Type B pancreatic cell (in vitro differentiated cells): Measurements from ENCODE around the gene RAC3. TPM values are rescaled to one million over a fixed set of nuclear protein-coding genes. Genes with fewer than 3 reads are reported as not detected.

Experiments used
- DNase-seq: peaks from one replicate; pipeline ENCODE4 v3.0.0; 2021; ENCODE audit warnings: mixed read lengths; ENCODE audit not compliant: unreplicated experiment; ENCODE audit errors: extremely low spot score
- H3K27ac Mint-ChIP-seq: 2 replicates; pipeline ENCODE4 v1.8.0; 2021; ENCODE audit warnings: mild to moderate bottlenecking, mixed read lengths
- H3K27me3 Mint-ChIP-seq: 2 replicates; pipeline ENCODE4 v1.8.0; 2021; ENCODE audit warnings: mixed read lengths
- H3K36me3 Mint-ChIP-seq: 2 replicates; pipeline ENCODE4 v1.8.0; 2021; ENCODE audit warnings: mixed read lengths
- H3K4me1 Mint-ChIP-seq: one replicate; pipeline ENCODE4 v1.8.0; 2021; ENCODE audit warnings: mixed read lengths; ENCODE audit not compliant: unreplicated experiment
- H3K4me3 Mint-ChIP-seq: 2 replicates; pipeline ENCODE4 v1.8.0; 2021; ENCODE audit warnings: mild to moderate bottlenecking, mixed read lengths
- H3K9me3 Mint-ChIP-seq: 2 replicates; pipeline ENCODE4 v1.8.0; 2021; ENCODE audit warnings: mixed read lengths
- total RNA-seq: library from RNA; stranded (reverse); gene quantifications from 2 replicates; pipeline ENCODE4 v1.2.1, GENCODE V29; 2021; ENCODE audit warnings: low replicate concordance
- TF ChIP-seq, protein P1 (sequence below): fragments of 200-600 bp; sonication (generic); conservative IDR thresholded peaks from 2 replicates; pipeline ENCODE4 v1.5.0; 2021; ENCODE audit warnings: antibody characterized with exemption, mild to moderate bottlenecking

Gene RAC3
- total RNA-seq, 1 donor from 2014 or later: 51.7 TPM

DNA sequence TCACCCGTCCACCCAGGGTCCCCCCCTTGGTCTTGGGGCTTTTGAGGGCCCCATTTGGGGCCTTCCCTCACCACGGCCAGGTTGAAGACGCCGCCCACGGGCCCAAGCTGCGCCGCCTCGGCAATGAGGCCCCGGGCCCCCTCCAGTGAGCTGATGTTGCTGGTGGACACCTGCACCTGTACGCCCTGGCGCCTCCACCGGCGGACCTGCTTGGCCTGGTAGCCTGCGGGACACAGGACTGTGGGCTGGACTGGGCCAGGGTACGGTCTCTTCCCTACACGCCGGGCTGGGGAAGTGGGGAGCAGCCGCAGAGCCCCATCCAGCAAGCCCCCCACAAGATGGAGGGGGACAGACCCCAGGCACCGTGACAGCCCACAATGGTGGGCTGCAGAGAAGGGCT lies 51.0 kb downstream of the RAC3 start:
- no peak overlapping the region for H3K4me3 Mint-ChIP-seq
- H3K27ac Mint-ChIP-seq: no peak overlapping the region
- no peaks in the 10 kb centered on the region for H3K36me3 Mint-ChIP-seq
- DNase-seq: no peak
- H3K9me3 Mint-ChIP-seq: no peaks in the 10 kb centered on the region
- no peaks in the 10 kb centered on the region for H3K4me1 Mint-ChIP-seq
- TF ChIP-seq, protein P1, sequence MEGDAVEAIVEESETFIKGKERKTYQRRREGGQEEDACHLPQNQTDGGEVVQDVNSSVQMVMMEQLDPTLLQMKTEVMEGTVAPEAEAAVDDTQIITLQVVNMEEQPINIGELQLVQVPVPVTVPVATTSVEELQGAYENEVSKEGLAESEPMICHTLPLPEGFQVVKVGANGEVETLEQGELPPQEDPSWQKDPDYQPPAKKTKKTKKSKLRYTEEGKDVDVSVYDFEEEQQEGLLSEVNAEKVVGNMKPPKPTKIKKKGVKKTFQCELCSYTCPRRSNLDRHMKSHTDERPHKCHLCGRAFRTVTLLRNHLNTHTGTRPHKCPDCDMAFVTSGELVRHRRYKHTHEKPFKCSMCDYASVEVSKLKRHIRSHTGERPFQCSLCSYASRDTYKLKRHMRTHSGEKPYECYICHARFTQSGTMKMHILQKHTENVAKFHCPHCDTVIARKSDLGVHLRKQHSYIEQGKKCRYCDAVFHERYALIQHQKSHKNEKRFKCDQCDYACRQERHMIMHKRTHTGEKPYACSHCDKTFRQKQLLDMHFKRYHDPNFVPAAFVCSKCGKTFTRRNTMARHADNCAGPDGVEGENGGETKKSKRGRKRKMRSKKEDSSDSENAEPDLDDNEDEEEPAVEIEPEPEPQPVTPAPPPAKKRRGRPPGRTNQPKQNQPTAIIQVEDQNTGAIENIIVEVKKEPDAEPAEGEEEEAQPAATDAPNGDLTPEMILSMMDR: no peak
- H3K27me3 Mint-ChIP-seq: no peaks in the 10 kb centered on the region

DNA sequence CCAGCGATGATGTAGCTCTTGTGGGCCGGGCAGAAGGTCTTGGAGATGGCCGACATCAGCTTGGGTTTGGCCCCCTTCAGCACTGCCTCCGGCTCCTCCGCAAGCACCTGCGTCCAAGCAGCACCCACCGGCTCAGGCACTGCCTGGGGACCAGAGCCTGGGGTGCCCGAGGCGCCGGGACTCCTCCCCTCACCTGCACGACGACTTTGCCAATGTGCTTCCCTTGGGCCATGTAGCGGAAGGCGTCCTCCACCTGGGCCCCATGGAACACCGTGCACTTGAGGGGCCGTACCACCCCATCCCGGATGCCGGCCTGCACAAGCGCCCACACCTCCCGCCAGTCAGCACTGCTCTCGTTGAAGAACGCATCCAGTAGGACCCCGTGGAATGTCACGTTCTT lies 51.5 kb downstream of the RAC3 start:
- no peak overlapping the region for H3K4me3 Mint-ChIP-seq
- H3K4me1 Mint-ChIP-seq: no peaks in the 10 kb centered on the region
- TF ChIP-seq, protein P1: no peak
- H3K27me3 Mint-ChIP-seq: no peaks in the 10 kb centered on the region
- no peaks in the 10 kb centered on the region for H3K36me3 Mint-ChIP-seq
- H3K27ac Mint-ChIP-seq: no peak overlapping the region
- no peaks in the 10 kb centered on the region for H3K9me3 Mint-ChIP-seq
- no peak for DNase-seq

Other genes starting within 250 kb of the RAC3 start
- gene GCGR, start 227.5 kb upstream of the RAC3 start, total RNA-seq: 1.2 and 1.7 TPM in 2 replicates
- gene MCRIP1, start 198.4 kb upstream of the RAC3 start, total RNA-seq: 54.2 and 101 TPM in 2 replicates
- not detected in 2 replicates for gene PPP1R27, start 196.6 kb upstream of the RAC3 start, total RNA-seq
- 555 and 815 TPM in 2 replicates for gene P4HB, start 171.1 kb upstream of the RAC3 start, total RNA-seq
- gene ARHGDIA, start 160.3 kb upstream of the RAC3 start, total RNA-seq: 250 and 264 TPM in 2 replicates
- 102 and 124 TPM in 2 replicates for gene ALYREF, start 140.1 kb upstream of the RAC3 start, total RNA-seq
- 136 and 140 TPM in 2 replicates for gene ANAPC11, start 140.0 kb upstream of the RAC3 start, total RNA-seq
- 0.64 and 2.5 TPM in 2 replicates for gene NPB, start 129.4 kb upstream of the RAC3 start, total RNA-seq
- 46.8 and 50.4 TPM in 2 replicates for gene PCYT2, start 120.3 kb upstream of the RAC3 start, total RNA-seq
- 29.9 and 46.0 TPM in 2 replicates for gene SIRT7, start 113.5 kb upstream of the RAC3 start, total RNA-seq
- 22.4 and 30.0 TPM in 2 replicates for gene MAFG, start 103.9 kb upstream of the RAC3 start, total RNA-seq
- gene PYCR1, start 94.4 kb upstream of the RAC3 start, total RNA-seq: 110 and 127 TPM in 2 replicates
- not detected in 2 replicates for gene MYADML2, start 84.4 kb upstream of the RAC3 start, total RNA-seq
- gene NOTUM, start 70.5 kb upstream of the RAC3 start, total RNA-seq: 1.9 and 3.2 TPM in 2 replicates
- gene ASPSCR1, start 54.0 kb upstream of the RAC3 start, total RNA-seq: 31.5 and 35.6 TPM in 2 replicates
- 60.4 and 69.3 TPM in 2 replicates for gene CENPX, start 8.8 kb upstream of the RAC3 start, total RNA-seq
- 27.6 and 29.4 TPM in 2 replicates for gene LRRC45, start 8.4 kb upstream of the RAC3 start, total RNA-seq
- 158 and 175 TPM in 2 replicates for gene DCXR, start 6.0 kb downstream of the RAC3 start, total RNA-seq
- 35.9 and 43.4 TPM in 2 replicates for gene RFNG, start 20.1 kb downstream of the RAC3 start, total RNA-seq
- gene GPS1, start 20.2 kb downstream of the RAC3 start, total RNA-seq: 111 and 112 TPM in 2 replicates
- gene DUS1L, start 34.1 kb downstream of the RAC3 start, total RNA-seq: 97.0 and 97.1 TPM in 2 replicates
- 228 and 326 TPM in 2 replicates for gene FASN, start 66.6 kb downstream of the RAC3 start, total RNA-seq
- gene CCDC57, start 181.2 kb downstream of the RAC3 start, total RNA-seq: 33.5 and 58.7 TPM in 2 replicates
- gene SLC16A3, start 197.4 kb downstream of the RAC3 start, total RNA-seq: 27.8 and 29.8 TPM in 2 replicates
- gene CSNK1D, start 242.0 kb downstream of the RAC3 start, total RNA-seq: 176 and 184 TPM in 2 replicates